GM18873 (cell line): ENCODE data around the gene KCND3.

Experiments used
- ATAC-seq: cut with Tn5 transposase; IDR thresholded peaks from one replicate; pipeline ENCODE4 v1.9.1; 2021; ENCODE audit warnings: mild to moderate bottlenecking, moderate library complexity, moderate number of reproducible peaks; ENCODE audit not compliant: unreplicated experiment, low FRiP score

KCND3 gene

DNA sequence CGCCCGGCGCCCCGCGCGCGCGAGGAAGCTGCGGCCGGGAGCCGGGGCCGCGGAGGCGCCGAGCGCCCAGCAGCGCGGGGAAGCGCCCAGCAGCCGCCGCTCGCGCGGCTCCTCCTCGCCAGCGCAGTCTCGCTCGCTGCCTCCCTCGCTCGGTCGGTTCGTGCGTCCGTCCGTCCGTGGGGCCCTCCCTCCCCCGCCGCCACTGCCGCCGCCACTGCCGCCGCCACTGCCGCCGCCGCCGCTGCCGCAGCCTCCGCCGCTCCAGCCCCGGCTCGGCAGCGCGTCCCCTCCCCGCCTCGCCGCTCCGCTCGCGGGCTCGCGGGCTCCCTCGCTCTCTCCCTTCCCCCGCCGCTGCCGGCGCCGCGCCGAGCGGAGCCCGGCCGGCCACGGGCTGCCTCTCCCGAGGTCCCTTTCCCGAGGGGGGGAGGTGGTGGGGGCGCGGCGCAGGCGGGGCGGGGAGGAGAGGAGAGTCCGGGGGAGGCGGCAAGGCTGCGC lies at the start of gene KCND3:
Gene KCND3, minus strand, starts transcription at position 138 of the 495 bp plus-strand sequence.
- no peak for ATAC-seq

DNA sequence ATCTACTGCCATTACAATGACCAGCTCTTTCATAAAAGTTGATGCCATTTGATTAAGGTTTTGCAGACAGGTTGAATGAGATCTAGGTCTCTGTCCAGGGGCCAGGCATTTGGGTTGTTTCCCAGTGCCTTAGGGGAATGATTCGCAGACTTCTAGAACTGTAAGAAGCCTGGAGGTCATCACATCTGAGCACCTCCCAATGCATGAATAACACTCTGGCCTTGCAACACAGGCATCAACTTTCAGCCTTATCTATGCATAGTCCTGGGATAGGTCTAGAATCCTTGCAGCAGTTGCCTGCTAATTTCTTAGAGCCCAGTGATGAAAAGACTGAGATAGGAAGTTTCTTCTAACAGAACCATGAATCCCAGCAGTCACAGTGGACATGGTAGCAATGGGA lies 44.8 kb upstream of the KCND3 start:
- ATAC-seq: no peak

DNA sequence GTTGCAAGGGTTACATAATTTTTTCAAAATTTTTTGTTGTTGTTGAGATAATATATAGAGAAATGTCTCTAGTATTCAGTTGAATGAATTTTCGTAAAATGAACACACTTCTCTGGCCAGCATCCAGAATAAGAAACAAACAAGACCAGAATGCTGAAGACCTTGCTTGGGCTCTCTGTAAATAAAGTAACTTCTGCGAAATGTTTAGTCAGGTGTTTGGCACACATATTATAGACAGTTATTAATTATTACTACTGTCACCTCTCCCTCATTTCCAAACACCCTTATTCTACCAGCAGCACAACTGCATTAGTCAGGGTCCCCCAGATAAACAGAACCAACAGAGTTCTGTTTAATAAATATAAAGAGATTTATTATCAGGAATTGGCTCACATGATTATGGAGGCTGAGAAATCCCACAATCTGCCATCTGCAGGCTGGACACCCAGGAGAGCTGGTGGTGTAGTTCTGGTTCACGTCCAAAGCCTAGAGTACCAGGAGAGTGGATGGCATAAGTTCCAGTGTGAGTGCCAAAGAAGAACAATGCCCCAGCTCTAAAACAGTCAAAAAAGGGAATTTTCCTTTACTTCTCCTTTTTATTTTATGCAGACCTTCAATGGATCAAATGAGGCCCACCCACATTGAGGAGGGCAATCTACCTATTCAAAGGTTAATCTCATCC lies 44.1 kb upstream of the KCND3 start:
- ATAC-seq: no peak

DNA sequence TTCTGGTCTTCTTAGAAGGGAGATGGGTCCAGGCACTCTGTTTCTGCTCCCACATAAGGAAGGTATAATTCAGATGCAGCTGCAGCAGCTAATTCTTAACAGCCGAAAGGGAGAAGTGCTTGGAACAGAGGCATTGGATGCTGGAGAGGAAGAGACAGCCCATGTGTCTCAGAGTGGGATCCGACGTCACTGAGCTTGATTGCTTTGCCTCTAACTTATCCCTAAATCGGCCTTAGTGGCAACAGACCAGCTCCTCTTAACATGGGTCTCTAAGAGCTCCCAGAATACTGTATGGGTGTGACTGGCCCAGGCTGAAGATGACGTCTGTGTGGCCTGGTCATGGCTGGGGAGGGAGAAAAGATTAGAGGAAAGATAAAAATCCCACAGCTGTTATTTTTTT lies 40.7 kb upstream of the KCND3 start:
- no peak for ATAC-seq

DNA sequence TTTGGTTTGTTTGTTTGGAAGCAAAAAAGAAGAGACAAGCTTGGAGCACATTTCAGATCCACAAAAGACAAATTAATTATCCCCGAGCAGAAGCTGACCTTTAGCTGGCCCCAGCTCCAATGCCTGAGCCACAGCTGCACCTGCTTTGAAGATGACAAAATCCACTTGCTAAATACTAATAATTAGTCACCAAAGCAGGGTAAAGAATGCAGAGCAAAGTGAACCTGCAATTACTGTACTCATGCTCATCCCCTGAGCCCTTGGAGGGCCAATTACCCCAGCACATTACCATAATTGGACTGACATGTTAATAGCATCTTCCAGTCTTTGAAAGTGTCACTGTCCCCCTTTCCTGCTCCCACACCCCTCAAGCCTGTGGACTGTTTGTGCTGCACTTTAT lies 38.2 kb upstream of the KCND3 start:
- ATAC-seq: no peak

DNA sequence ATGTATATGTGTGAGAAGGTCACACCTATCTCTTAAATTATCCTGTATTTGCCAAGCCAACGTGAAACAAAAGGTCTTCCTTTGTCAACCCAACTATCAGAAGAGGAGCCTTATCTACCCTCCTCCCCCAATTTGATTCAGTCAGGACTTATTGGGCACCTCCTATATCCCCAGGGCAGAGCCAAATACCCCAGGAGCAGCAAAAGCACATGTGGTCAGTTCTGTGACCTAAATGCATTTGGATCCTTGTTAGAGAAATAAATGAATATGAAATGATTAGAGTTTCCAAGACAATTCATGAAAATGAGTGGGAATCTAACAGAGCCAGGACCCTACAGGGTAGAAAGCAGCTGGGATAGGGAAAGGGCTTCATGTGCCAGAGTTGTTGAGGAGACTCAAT lies 37.0 kb upstream of the KCND3 start:
- no peak for ATAC-seq

DNA sequence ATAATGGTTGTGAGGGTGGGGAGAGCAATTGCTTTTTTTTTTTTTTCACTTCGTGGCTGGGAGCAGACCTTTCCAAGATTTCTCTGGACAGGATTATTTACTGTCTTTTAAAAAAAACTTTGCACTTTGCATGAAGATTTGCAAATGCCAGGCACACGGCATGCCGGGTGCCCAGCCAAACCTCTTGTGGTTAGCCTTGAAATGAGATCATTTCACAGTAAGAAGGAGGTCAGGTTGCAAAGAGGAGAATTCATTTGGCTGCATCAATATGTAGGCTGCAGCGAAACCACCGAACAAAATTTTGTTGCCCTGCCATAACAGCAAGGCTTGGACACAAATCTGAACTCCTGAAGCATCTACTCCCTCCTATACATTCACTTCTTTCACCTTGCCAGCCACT lies 36.5 kb upstream of the KCND3 start:
- ATAC-seq: no peak

DNA sequence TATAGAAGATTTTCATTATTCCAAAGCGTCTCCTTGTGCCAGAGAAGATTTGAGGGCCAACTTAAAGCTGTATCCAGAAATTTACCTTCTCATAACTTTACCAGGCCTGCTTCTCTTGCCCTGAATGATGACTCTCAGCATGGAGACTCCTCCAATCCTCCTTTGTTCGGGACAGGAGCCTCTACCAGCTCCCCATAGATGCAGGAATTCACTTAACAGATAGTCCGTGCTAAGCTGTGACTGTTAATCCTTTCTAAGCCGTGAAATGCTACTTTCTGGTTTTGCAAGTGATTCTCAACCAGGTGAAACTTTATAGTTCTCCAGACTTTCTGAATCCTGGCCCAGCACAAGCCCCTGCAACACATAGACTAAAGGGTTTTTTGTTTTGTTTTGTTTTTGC lies 31.8 kb upstream of the KCND3 start:
- no peak for ATAC-seq

DNA sequence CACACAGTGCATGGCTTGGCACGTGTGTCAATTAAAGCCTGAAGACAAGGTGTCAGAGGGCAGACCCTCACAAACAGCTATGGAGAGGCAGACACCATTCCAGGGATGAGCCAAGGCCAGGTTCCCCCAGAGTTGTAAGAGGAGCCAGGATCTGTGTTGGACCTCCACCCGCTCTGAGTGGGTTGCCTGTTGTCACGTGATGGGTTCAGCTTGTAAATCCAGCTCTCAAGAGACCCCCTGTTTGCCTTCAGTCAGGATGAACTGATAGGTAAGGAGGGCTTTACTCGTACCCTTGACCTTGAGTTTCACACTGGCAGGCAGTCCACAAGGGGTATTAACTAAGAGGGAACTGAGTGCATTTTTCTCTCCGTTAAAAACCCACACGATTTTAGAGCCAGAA lies 27.7 kb upstream of the KCND3 start:
- ATAC-seq: no peak

DNA sequence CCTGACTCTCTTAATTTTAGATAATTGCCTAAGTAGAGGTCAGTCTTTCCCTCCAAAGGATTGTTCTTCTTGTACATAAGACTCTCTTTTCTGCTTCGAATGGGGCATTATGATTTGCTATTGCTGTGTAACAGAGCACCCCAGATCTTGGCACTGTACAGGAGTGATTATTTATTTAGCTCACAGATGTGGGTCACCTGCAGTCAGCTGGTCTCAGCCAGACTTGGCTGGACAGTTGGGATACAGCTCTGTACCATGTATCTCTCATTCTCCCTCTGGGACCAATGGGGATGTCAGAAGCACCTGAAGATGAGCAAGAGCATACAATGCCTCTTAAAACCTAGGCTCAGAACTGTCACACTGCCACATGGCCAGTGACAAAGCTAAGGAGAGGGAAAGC lies 23.4 kb upstream of the KCND3 start:
- no peak for ATAC-seq

DNA sequence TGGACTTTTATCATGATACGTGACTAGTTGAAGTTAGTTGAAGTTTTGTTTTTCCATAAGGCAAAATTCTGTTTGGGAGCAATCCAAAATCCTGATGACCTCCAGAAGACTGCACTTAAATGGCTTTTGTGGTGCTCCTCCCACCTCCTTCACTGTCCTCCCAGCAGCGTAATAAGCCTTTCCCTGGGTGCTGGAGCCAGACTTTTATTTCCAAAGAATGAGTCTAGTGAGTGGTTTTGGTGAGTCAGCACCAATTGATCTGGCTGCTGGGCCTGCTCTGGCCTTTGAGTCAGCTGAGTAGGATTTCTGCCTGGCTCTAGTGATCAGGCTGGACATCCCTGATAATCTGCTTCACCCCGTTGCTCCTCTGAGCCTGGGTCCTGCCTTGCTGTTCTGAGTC lies 21.7 kb upstream of the KCND3 start:
- no peak for ATAC-seq

DNA sequence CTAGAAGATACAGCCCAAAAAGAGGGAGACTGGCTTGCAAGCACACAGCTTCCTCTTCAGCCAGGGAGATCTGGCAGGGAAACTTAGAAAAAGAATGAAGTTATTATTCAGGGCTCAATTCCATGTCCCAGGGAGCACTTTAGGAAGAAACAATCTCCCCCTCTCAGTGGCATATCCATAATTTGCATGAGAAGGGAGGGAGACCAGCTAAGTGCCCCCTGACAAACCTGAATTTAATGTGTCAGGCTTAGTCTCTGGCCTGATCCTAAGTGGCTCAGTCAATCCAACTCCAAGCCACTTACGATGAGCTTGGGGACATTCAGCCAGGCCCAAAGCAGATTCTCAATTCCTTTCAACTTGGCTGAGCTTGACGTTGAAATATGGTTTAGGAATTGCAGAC lies 17.7 kb upstream of the KCND3 start:
- ATAC-seq: no peak

DNA sequence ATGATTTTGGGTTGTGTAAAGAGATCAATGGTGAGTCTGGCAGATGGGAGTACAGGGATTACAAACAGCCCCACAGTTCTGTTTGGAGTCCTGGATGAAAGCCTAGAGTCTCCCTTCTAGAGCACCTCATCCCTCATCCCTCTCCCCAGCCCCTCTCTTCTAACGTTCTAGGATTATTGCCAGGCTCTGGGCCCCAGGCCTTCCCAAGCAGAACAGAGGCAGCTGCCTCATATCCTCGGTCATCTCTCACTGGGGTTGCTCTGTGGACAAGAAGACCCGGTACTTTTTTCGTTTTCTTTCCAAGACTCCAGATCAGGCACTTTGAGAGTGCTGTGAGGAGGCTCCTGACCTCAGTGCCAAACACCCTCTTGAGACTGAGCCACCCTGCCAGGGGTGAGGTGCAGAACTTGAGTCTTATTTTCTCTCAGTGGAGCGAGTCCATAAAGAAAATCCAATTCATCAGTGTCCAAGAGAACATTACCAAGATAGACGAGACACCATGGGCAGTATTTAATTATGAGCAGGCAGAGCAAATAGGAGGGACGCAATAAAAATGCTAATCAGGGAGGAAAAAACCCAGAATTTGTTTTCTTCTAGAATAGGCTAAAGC lies 17.1 kb upstream of the KCND3 start:
- no peak for ATAC-seq

DNA sequence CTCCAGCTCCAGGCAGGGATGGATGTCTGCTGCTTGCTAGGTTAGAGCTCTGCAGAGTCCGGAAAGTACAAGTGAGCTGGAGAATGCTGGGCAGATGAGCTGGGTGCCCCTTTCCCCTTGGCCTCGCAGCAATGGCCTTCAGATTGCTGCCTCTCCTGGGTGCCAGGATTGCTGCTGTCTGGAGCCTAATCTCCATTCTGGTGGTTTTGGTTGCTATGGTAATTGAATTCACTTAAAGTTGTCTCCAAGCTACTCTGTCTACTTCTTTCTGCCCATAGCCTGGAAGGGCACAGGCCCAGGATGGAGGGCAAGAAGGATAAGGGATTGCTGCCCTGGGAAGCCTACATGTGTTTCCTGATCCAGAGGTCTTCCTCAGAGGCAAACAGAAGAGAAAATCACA lies 14.6 kb upstream of the KCND3 start:
- ATAC-seq: no peak

DNA sequence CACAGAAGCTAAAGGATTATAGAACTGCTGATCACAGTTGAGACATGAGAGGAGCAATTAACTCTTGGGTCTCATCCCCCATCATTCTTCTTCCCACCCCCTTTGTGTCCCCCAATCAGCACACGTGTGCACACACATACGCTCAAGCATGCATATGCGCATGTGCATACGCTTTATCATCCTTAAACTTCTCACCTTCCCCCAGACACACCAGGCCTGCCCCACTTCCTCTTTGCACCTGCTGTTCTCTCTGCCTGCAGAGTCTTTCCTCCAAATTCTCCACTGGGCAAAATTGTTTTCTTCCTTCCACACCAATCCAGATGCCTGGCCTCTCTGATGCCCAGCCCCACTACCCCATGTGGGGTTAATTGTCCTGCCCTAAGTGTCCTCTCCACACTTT lies 13.0 kb upstream of the KCND3 start:
- ATAC-seq: no peak

DNA sequence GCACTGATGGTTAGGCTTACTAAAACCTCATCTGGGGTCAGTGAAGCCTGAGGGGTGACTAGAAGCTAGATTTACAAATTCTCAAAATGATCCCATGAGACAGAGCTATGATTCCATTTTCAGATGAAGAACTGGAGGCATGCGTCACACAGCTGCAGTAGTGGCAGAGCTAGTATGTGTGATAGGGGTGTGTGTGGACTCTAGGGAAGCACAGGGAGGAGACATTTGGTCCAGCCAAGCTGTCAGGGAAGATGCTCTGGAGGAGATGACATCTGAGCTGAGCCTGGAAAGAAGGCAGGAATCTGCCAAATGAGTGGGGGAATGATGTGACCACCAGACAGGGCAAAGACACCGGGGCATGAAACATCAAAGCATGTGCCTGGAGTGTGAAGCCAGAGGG lies 12.0 kb upstream of the KCND3 start:
- no peak for ATAC-seq

DNA sequence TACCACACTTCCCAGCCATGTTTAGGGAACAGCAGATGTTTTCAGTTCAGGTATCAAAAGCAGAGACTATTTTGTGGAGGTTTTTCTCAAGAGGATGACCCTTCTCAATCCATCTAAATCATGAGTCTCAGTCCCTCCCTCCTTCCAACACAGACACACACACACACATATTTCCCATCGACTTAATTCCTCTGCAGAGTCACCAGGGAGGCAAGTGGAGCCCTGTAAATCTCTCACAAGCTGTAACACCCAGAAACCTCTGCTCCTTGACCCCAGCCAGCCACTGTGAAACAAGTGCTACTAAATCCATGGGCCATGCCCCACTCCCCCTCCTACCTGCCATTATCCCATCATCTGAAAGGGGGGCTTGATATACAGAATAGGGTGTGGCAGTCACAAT lies 10.6 kb upstream of the KCND3 start:
- ATAC-seq: no peak

DNA sequence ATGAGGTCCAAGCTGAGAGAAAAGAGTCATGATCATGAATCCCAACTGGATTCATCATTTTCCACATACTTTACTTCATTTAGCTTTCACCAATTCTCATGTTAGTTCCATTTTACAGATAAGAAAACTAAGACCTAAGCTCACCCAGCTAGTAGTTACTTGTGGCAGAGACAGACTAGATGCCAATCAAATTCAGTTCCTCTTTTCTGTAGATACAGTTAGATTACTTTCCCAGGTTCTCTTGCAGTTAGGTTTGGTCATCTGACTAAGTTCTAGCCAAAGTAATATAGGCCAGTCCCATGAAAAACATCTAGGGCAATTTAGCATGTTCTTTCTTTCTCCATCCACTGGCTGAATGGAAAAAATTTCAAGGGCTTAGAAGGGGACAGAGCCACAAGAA lies 8.9 kb upstream of the KCND3 start:
- ATAC-seq: no peak

DNA sequence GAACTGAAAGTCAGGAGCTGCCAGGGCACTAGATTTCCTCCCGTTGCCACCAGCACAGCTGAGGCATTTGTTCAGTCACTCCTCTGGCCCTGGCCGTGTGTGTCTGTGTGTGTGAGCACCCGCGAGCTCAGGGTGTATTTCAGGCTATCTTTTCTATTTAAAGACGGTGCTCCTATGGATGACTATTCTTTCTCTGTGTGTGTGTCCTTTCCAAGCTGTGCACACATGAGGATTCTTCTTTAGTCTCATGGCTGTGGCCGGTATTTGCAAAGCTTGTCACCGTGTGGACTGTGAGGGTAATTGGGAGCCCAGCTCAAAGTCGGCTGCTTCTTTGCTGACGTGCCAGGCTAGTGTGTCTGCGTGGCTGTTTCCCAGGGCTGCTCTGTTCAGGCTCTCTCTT lies 3.0 kb upstream of the KCND3 start:
- no peak for ATAC-seq

DNA sequence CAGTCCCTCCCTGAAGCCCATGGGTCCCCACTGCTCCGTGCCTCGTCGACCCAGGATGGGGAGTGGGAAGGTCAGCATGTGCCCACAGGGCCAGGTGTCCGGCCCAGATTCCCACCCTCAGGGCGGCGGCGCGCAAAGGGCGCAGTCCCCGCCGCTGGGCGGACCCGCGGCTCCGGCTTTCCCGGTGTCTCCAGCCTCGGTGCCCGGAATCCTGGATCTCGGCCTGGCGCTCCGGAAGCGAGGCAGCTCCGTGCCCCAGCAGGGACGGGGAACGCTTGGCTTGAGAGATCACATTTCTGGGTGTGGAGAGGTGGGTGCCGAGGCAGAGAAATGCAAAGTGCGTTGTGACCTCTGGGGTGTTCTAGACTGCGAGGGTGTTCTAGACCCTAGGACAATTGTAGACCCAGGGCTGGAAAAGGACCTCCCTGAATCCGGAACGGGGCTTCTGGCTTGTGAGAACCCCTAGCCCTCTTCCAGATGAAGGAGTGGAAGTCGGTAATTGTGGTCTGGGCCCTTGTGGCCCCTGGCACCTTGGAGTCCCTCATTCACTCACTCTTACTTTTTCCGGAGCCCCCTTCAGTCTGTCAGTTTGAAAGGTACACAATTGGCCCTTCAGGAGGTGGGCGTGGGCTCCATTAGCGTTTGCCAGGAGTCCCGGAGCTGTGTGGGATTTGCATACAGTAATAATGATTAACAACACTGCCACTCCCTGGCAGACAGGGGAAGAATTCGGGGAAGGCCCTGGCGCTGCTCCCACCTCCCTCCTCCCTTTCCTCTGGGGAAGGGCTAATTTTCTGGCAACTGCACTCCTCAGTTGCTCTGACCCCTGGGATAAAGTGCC lies 1.6 kb upstream of the KCND3 start:
- ATAC-seq: no peak

DNA sequence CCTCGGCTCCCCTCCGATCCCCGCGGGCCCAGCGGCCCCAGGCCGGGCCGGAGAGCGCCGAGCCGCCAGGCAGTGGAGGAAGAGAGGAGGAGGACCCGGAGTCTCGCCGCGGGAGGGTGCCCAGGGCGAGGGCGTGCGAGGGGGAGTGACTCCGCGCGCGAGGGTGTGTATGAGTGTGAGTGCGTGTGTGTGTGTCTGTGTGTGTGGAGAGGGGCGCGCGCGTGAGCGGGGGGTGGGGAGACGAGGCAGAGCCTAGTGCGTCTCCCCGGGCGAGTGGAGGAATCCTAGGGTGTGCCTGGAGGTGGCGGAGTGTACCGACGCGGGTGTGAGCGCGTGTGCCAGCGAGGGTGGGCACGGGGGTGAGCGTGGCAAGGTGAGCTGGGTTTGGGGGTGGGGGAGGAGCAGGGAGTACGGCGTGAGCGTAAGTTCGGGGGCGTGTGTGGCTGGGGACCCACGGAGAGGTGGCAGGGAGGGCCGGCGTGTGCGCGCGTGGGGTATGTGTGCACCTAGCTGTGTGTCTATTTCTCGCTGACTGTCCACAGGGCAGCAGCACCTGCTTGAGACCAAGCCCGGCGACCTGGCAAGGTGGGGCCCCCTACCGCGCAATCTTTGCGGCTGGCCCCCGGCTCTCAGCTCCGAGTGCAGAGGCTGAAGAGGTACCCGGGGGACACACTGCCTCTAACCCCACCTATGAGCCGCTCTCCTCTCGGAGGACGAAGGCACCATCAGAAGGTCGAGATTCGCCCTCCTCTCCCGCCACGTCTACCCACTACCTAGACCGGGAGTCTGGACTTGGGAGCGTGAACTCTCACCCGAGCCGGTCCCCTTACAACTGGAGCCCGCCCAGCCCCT lies 784 bp upstream of the KCND3 start:
- no peak for ATAC-seq
